Parathyroid adenoma (tissue), 2 donors: ENCODE data around the gene SRGAP3.

Experiments
- H2AFZ ChIP-seq: fragments of 300-600 bp; sonication (generic); one replicate; pipeline ENCODE4 v1.7.0; 2017; ENCODE audit warnings: antibody characterized with exemption, mild to moderate bottlenecking
- H3K27ac ChIP-seq: fragments of 300-600 bp; sonication (generic); one replicate; pipeline ENCODE4 v1.7.0; 2017
- H3K27me3 ChIP-seq: fragments of 300-600 bp; sonication (generic); one replicate; pipeline ENCODE4 v1.7.0; 2017; ENCODE audit warnings: low read length; ENCODE audit not compliant: control insufficient read depth, insufficient read depth
- H3K36me3 ChIP-seq: fragments of 300-600 bp; sonication (generic); one replicate; pipeline ENCODE4 v1.7.0; 2017; ENCODE audit warnings: low read length; ENCODE audit not compliant: control insufficient read depth, insufficient read depth
- H3K4me1 ChIP-seq: fragments of 300-600 bp; sonication (generic); one replicate; pipeline ENCODE4 v1.7.0; 2017; ENCODE audit warnings: control low read depth
- H3K4me2 ChIP-seq: fragments of 300-600 bp; sonication (generic); one replicate; pipeline ENCODE4 v1.7.0; 2017; ENCODE audit warnings: low read length
- H3K4me3 ChIP-seq: fragments of 300-600 bp; sonication (generic); one replicate; pipeline ENCODE4 v1.7.0; 2017; ENCODE audit warnings: low read depth, low read length
- H3K79me2 ChIP-seq: fragments of 300-600 bp; sonication (generic); one replicate; pipeline ENCODE4 v1.7.0; 2017; ENCODE audit warnings: control low read depth
- H3K9ac ChIP-seq: fragments of 300-600 bp; sonication (generic); one replicate; pipeline ENCODE4 v1.7.0; 2017; ENCODE audit warnings: mild to moderate bottlenecking
- H3K9me3 ChIP-seq: fragments of 300-600 bp; sonication (generic); one replicate; pipeline ENCODE4 v1.7.0; 2017; ENCODE audit warnings: low read length; ENCODE audit not compliant: control insufficient read depth
- TF ChIP-seq, protein P1 (sequence below): fragments of 300-600 bp; sonication (generic); IDR thresholded peaks from one replicate; pipeline ENCODE4 v1.7.0; 2017; ENCODE audit warnings: antibody characterized with exemption, mild to moderate bottlenecking
- donor health status: primary hyperparathyroidism.

Gene SRGAP3

GRCh38 chr3:8932507-8932906 is 316.9 kb downstream of the SRGAP3 start:
- TF ChIP-seq, protein P1, sequence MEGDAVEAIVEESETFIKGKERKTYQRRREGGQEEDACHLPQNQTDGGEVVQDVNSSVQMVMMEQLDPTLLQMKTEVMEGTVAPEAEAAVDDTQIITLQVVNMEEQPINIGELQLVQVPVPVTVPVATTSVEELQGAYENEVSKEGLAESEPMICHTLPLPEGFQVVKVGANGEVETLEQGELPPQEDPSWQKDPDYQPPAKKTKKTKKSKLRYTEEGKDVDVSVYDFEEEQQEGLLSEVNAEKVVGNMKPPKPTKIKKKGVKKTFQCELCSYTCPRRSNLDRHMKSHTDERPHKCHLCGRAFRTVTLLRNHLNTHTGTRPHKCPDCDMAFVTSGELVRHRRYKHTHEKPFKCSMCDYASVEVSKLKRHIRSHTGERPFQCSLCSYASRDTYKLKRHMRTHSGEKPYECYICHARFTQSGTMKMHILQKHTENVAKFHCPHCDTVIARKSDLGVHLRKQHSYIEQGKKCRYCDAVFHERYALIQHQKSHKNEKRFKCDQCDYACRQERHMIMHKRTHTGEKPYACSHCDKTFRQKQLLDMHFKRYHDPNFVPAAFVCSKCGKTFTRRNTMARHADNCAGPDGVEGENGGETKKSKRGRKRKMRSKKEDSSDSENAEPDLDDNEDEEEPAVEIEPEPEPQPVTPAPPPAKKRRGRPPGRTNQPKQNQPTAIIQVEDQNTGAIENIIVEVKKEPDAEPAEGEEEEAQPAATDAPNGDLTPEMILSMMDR, result no peak
- H3K27me3 ChIP-seq, result no peaks in the 10 kb centered on the region
- H3K4me1 ChIP-seq, result no peaks in the 10 kb centered on the region
- no peaks in the 10 kb centered on the region for H3K9me3 ChIP-seq
- H3K79me2 ChIP-seq, result no peaks in the 10 kb centered on the region
- no peak overlapping the region for H3K4me2 ChIP-seq
- H3K9ac ChIP-seq, result no peak overlapping the region
- no peak overlapping the region for H3K27ac ChIP-seq
- H3K36me3 ChIP-seq, result no peaks in the 10 kb centered on the region
- H3K4me3 ChIP-seq, result no peak overlapping the region
- no peak overlapping the region for H2AFZ ChIP-seq

DNA sequence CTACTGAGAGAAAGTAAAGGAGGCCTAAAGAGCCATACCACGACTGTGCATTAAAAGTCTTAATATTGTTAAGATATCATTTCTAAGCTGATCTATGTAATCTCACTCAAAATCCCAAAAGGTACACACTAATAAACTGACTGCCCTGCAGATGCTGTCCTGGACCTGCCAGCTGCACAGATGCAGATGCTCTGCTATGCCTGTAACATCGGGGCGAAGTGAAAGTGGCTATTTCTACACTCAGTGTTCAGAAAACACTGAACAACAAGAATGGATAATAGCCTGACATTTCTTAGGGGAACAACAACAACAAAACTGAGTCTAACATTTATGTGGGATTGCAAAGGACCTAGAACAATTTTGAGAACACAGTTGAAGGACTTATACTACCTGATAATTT is 318.1 kb downstream of the SRGAP3 start:
- H3K4me3 ChIP-seq, result no peak overlapping the region
- no peaks in the 10 kb centered on the region for H3K27me3 ChIP-seq
- no peak overlapping the region for H3K27ac ChIP-seq
- H2AFZ ChIP-seq, result no peak overlapping the region
- no peaks in the 10 kb centered on the region for H3K36me3 ChIP-seq
- H3K79me2 ChIP-seq, result no peaks in the 10 kb centered on the region
- H3K9me3 ChIP-seq, result no peaks in the 10 kb centered on the region
- no peak overlapping the region for H3K9ac ChIP-seq
- H3K4me2 ChIP-seq, result no peak overlapping the region
- TF ChIP-seq, protein P1, result no peak
- no peaks in the 10 kb centered on the region for H3K4me1 ChIP-seq
